ENCODE measurements around the gene SNED1.

The SNED1 gene

DNA sequence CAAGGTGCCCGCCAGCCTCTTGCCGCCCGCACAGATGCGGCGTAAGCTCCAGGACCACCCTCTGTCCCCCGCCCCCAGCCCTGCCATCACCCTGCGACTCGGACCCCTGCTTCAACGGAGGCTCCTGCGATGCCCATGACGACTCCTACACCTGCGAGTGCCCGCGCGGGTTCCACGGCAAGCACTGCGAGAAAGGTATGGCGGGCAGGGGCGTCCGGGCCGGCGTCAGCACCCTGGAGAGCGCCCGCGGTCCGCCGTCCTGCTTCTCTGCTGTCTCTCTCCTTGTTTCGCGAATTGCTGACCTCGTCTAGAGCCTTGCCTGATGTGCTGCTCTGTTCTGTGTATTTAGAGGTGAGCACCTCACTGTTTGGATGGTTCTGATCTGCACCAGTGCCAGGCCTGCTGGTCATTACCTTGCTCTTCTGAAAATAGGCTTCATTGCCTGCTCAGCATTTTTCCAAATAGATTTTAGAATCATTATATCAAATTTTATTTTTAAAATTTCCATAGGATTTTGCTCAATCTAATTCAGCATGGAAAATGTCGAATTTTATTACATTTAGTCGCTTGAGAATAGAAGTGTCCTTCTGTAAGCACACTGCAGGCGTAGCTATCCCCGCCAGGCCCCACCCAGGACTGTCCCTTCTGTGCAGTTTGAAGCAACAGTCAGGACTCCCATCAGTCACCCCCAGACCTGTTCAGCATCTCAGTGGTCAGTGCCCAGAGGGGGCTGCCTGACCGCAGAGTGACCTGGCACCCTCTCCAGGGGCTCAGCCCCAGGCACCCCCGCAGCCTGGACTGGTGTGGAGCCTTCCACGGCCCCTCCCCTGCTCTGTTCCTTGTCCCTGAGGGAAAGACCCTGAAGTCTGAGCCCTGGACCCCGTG lies 51.6 kb downstream of the SNED1 start:
- DNase-seq, result no peak

GRCh38 chr2:241050624-241051577 lies 52.5 kb downstream of the SNED1 start:
- no peak for DNase-seq

DNA sequence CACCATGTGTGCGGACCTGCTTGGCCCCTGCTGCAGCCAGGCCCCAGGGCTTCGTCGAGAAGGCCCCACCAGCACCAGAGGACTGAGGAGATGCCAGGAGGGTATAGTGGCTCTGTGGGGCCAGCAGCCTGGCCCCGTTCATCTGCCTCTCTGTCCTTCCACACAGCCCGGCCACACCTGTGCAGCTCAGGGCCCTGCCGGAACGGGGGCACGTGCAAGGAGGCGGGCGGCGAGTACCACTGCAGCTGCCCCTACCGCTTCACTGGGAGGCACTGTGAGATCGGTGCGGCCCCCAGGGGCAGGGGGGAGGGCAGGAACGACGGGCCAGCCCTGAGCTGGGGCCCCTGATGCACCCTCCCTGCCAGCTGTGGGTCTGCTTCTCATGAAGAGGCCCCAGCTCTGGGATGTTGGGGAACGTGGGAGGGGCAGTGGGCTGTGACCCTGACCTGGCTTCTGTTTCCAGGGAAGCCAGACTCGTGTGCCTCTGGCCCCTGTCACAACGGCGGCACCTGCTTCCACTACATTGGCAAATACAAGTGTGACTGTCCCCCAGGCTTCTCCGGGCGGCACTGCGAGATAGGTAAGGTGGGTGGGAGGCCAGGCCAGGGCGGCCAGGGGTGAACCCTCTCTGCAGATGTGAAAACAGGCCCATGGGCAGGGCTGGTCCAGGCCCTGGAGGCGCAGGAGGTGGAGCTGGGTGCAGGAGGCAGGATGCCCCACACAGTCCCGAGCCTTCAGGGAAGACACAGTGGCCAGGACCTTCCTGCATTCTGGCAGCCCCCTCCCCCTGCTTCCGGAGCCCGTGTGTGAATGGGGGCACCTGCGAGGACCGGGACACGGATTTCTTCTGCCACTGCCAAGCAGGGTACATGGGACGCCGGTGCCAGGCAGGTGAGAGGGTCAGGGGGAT lies 53.4 kb downstream of the SNED1 start:
- no peak for DNase-seq

DNA sequence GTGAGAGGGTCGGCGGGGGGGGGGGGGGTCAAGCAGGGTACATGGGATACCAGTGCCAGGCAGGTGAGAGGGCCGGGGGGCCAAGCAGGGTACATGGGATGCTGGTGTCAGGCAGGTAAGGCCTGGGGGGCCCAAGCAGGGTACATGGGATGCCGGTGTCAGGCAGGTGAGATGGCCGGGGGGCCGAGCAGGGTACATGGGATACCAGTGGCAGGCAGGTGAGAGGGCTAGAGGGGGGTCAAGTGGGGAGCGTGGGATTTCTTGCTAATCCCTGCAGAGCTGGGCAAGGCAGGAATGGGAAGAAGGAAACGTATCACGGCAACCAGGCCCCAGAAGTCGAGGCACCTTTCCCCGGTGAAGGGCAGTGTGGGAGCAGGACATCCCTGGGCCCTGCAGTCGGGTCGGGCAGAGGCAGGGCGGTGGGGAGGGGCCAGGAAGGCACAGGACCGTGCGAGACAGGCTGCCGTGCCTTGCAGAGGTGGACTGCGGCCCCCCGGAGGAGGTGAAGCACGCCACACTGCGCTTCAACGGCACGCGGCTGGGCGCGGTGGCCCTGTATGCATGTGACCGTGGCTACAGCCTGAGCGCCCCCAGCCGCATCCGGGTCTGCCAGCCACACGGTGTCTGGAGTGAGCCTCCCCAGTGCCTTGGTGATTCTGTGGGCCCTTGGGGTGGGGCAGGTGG lies 54.4 kb downstream of the SNED1 start:
- DNase-seq, result no peak

- no peak for DNase-seq
Measured at GRCh38 chr2:241053576-241054251, 55.3 kb downstream of the SNED1 start.

- no peak for DNase-seq
Measured at GRCh38 chr2:241061275-241061674, 62.9 kb downstream of the SNED1 start.

DNA sequence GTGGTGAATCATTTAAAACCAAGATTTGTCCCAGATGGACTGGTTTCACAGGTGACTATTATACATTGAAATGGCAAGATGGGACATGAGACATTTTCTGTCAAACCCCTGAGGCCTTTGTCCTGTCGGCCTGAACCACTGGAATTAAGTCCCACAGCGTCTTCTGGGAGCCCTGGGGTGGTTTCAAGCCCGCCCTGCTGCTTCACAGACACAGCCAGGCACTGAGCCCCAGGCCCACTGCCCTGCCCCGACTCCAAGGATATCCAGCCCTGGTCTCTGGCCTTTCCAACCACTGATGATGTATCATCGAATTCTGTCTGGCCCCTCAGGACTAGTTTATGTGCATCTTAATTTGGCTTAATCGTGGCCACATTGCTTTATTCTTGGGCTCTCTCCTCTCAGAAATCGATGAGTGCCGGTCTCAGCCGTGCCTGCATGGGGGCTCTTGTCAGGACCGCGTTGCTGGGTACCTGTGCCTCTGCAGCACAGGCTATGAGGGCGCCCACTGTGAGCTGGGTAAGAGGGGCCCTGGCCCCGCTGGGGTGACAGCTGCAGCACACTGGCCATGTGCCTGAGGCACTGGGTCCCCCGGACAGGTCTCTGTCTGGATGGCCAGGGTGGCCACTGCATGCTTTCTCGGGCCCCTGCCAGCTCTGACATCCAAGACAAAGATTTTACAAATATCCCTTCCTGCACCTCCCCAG lies 64.1 kb downstream of the SNED1 start:
- DNase-seq, result no peak

GRCh38 chr2:241063093-241063551 lies 64.7 kb downstream of the SNED1 start:
- DNase-seq, result no peak

GRCh38 chr2:241063587-241063986 lies 65.2 kb downstream of the SNED1 start:
- DNase-seq, result no peak

- DNase-seq, result peak; percentile 71
Measured at GRCh38 chr2:241064008-241064801, 65.8 kb downstream of the SNED1 start.

GRCh38 chr2:241064802-241065354 lies 66.5 kb downstream of the SNED1 start:
- DNase-seq, result no peak

- no peak for DNase-seq
Measured at GRCh38 chr2:241065355-241065803, 67.0 kb downstream of the SNED1 start.

DNA sequence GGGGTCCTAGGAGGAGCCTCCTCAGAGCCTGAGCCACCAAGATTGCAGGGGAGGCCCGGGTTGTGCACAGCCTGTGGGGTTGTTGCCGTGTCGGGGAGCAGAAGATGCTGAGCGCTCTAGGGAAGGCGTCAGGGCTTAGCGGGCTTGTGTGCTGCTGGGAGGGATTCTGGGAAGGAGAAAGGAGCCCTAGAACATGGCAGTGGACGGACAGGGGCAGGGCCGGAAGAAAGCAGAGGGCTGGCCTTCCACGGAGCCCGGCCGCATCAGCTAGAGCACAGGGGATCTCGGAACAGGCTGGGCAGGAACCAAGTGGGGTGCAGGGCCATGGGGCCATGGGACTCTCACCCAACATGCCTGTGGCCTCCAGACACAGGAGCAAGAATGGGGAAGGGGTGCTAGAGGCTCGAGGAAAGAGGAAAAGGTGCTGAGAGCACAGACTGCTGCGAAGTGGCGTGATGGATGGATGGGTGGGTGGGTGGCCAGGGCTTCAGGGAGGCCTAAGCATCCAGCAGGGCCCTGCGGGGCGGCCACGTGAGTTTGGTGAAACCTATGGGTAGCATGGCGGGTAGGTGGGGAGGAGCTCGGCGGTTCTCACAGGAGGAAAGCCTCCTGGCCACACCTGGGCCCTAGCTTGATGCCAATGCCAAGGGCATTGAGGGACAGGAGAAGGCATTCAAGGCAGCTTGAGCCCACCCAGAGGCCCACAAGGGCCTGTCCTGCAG lies 67.9 kb downstream of the SNED1 start:
- DNase-seq, result no peak

DNA sequence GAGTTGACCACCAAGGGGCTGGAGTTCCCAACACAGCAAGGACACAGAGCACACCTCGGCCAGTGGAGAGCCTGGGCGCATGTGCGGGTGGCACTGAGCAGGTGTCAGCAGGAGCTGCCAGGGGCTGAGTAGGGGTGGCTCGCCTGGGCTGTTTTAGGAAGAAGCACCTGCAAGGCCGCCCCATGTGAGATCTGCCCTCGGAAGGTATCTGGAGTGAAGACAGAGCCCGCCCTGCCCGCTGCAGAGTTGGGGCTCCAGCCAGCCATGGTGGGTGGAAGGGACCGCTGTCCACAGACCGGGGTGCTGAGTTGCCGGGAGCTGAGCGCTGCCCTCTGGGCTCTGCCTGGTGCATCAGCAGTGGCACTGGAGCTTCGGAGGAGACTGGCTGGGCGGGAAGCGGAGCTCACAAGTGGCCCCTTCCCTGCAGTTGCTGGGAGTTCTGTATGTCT lies 68.5 kb downstream of the SNED1 start:
- no peak for DNase-seq

GRCh38 chr2:241067501-241068135 lies 69.2 kb downstream of the SNED1 start:
- no peak for DNase-seq

- no peak for DNase-seq
Measured at GRCh38 chr2:241068136-241068941, 69.9 kb downstream of the SNED1 start.

All from activated CD8-positive, alpha-beta memory T cell treated with anti-CD3 and anti-CD28 coated beads, Interleukin-2, amount 50 U/mL, for 48 hours (primary cell).